Measurements from ENCODE around the gene ZNF776.
"Not testable (repeated sequence)": the region's sequence is repeated elsewhere in the genome, so short reads cannot be mapped to it uniquely, and the experiment has no call there.

ZNF776 gene

DNA sequence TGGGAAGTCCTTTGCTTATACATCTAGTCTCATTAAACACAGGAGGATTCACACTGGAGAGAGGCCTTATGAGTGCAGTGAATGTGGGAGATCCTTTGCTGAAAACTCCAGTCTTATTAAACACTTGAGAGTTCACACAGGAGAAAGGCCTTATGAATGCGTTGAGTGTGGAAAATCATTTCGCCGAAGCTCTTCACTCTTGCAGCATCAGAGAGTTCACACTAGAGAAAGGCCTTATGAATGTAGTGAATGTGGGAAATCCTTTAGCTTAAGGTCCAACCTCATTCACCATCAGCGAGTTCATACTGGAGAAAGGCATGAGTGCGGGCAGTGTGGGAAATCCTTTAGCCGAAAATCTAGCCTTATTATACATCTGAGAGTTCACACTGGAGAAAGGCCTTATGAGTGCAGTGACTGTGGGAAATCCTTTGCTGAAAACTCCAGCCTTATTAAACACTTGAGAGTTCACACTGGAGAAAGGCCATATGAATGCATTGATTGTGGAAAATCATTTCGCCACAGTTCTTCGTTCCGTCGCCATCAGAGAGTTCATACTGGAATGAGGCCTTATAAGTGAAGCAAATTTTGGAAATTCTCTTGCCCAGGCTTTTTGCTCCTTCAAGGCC lies 32.7 kb downstream of the ZNF776 start:
- DNase-seq: no peak

DNA sequence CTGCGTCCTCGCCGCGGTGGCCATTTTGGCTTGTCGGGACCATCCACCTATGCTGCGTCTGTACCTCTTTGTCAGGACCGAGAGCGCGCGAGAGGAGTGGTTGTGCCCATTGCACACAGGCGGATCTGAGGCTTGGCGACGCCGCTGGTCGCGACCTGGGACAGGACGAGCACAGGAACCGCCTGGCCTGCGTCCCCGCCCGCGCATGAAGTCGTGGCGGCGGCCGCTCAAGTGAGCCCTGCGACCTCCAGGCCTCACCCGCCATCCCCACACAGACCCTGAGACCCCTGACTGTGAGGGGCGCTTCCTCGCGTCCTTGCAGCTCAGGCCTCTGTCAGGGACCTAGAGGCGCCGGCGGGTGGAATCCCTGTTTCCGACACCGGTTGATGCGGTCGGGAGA lies 39.7 kb downstream of the ZNF776 start:
- no peak for DNase-seq

DNA sequence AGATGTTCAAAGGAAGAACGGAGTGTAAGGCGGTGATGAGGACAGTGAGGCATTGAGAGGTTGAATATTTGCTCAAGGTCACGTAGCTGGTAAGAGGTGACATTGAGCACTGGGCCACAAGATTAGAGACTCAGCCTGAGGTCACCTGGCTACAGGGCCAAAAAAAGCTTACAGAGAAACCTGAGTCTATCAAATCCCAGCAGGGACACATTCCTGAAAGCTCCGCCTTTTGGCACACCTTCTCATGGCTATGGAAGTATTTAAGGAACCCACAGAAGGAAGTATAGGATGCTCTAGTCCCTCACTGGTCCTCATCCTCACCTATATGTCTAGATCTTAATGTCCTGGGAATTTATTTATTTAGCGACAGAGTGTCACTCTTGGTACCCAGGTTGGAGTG lies 40.3 kb downstream of the ZNF776 start:
- no peak for DNase-seq

DNA sequence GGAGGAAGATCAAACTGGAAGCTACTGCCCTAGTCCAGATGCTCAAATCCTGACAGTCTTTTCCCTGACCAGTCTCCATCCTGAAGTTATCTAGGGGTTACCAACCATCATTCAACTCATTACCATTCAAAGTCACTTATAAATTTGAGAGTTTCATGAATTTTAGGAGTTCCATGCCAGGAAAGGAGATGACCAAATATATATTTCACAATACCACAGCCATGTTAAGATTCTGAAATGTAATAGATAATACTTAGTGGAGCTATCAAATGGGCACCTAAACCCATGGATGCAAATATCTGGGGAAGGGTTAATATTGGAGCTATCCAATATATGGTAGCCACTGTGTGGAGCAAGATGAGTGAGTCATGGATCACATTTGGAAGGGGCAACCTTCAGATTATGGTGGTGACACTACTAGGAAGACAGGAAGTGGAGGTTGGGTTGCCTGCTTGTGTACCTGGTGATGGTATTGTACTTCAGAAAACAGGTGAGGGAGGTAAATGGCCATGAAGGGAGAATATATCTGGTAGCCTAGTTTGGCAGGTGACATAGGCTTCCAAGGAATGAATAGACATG lies 41.6 kb downstream of the ZNF776 start:
- no peak for DNase-seq

DNA sequence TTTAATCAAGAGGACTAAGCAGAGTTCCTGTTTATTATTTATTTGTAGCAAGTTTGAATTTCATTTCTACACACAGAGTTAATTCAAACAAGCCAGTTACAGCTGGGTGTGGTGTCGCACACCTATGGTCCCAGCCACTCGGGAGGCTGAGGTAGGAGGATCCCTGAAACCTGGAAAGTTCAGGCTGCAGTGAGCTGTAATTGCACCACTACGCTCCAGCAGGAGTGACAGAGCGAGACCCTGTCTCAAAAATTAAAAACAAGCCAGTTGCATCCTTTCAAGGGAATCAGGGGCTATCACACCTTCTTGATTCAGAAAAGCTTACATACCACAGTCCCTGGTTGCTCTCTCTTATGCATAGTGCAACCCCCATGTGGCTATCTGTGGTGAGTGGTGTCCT lies 42.7 kb downstream of the ZNF776 start:
- DNase-seq: no peak

DNA sequence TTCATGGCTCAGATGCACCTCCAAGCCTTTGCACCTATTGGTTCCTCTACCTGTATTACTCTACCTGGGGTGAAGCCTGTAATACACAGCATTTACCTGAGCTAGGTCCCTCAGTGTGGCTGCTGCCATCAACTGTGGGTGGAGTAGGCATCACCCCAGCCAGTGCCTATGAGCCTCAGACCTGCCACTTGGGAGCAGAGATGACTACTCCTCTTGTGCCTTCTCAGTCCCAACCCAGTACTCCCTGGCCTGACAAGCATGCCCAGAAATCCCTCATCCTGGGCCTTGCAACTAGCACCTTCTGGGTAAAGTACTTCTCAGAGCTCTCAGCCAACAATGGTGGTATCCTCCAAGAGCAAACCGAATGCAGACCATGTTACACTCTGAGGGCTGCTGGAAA lies 50.0 kb downstream of the ZNF776 start:
- DNase-seq: not testable (repeated sequence)

DNA sequence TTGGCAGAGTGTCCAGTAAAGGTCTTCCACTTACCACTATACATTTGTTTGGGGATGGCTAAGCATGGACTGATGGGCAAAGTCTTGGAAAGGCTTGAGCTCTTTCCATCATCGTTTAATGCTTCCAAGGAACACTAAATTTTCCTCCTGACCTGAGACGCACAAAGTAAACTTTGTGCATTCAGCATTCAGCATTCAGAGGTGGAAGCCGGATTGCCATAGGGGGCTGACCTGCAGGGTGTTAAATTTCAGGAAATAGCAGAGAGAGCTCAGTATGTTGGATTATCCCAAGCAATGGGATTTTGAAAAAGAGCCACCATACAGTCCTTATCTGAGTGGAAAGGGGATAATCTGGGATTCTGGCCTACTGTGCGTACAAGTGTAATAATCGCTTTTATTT lies 54.1 kb downstream of the ZNF776 start:
- DNase-seq: no peak

DNA sequence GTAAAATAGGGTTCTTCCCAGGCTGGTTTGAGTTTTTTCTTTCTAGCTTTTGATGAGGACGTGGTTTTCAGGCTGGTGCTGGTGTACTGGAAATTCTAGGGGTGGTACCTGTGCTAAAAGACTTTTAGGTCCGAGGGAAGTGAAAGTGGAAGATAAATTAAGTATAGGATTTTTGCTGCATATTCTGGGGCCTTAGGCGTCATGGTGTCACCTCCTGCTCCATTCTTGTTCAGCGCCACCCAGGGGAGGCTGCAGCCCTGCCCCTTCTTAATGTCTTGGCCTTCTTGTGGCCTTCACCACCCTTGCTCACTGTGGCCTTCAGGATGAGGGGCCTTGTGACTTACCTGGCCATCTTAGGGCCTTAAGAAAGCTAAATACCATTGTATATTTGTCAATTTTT lies 55.7 kb downstream of the ZNF776 start:
- no peak for DNase-seq

DNA sequence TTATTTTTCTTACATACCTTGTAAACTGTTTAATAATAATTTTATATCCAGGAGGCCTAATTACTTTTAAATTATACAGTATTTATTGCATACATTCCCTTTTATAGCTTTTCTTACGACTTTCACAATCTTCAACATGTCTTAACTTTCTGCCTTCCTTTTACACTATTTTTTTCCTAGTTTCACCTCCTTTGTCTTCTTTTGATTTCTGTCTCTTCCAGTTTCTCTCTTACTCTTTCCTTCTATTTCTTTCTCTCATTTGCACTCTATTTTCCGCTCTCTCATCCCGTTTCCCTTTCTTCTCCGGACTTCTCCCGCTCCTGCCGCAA lies 56.6 kb downstream of the ZNF776 start:
- DNase-seq: peak; percentile 19

DNA sequence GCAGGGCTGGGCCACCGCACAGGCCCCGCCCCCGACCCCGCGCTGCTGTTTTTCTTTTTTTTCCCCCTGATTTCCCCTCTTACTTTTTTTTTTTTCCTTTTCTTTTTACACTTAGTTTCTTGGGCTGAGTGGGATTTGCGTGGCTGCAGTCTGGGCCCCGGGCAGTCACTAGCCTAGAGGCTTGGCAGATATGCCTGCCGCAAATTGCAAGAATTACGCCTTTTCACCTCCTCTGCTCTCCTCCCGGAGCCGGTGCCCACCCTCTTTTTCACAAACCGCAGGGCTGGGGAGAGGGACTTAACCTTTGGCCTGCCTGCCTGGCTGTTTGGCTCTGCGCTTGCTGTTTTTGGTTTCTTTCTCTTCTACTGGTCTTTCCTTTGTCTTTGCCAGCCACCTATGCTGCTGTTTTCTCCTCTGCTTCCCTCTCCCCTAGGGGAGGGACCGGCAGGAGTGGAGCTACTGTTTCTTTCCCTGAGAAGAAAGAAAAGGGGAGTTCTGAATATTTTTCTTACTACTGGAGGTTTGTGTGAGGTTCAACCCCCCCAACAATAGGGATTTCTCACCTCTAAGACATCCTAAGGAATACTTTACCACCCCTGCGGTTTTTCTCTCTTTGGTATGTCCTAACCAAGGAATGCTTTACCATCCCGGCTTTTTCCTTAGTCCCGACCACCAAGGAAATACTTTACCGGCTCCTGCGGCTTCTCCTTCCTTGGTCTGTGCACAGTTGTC lies 57.1 kb downstream of the ZNF776 start:
- DNase-seq: peak; percentile 76

DNA sequence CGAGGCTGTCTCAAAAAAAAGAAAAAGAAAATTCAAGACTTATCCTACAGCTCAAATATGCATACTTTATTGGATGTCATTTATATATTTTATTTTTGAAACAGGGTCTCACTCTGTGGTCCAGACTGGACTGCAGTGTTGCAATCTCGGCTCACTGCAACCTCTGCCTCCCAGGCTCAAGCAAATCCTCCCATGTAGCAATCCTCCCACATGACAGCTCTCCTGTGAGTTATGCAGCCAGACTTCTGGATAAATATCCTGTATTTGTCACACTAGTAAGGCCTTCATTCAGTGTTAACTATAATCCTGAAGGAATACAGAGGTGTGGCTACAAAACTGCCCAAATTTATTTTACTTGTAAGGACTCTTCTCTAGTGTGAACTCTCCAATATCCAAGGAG lies 60.9 kb downstream of the ZNF776 start:
- no peak for DNase-seq
